K562 (cell line): Measurements from ENCODE around the gene RO60. TPM values are rescaled to one million over a fixed set of nuclear protein-coding genes. Genes with fewer than 3 reads are reported as not detected.

Source experiments
- ATAC-seq: fragments of 200-7000 bp; cut with Tn5 transposase; 3 replicates; pipeline ENCODE4 v1.9.1; 2020; ENCODE audit warnings: moderate library complexity
- BruUV-seq: library from RNA; stranded (reverse); fragments of 400-500 nt; replicated peaks from 2 replicates; lab custom pipeline; 2021; lab: Mats Ljungman, UMichigan
- CTCF ChIA-PET: fragments of 300-600 bp; formaldehyde crosslinking; extraction: SDS; loops from one replicate; lab custom pipeline; 2021; ENCODE audit warnings: low intra/inter-chr PET ratio; lab: Yijun Ruan, JAX
- POLR2A ChIA-PET: fragments of 300-600, 350-650 bp; sonication (Branson Sonifier 250); formaldehyde crosslinking; extraction: SDS; loops from one replicate; lab custom pipeline; 2021; ENCODE audit warnings: antibody characterized with exemption, inconsistent platforms; lab: Yijun Ruan, JAX
- DNase-seq, 4 experiments: peaks; one replicate each; pipeline versions ENCODE4 v3.0.0 to v3.0.0-alpha.2; 2011 to 2018; ENCODE audit warnings: low spot score in 3 of 4, mixed read lengths in 3 of 4; ENCODE audit errors: extremely low read depth in 1 of 4
- FAIRE-seq: peaks from 2 replicates; lab custom pipeline; 2011; peaks lifted over from hg19 to GRCh38; lab: Jason Lieb, UNC
- H2AFZ ChIP-seq: 2 replicates; pipeline ENCODE4 v1.6.0; 2011; ENCODE audit warnings: low read depth, low read length, control low read depth, inconsistent platforms
- H3K27ac ChIP-seq: fragments of 200-600 bp; 3 replicates; pipeline ENCODE4 v1.8.0; 2011; ENCODE audit warnings: low read depth, mild to moderate bottlenecking, control low read depth, inconsistent platforms, low read length, moderate library complexity, mixed read lengths; ENCODE audit errors: extremely low read depth
- H3K27me3 ChIP-seq, 2 experiments: fragments of 300-600 bp in 1 of 2; 2 replicates in 1 of 2; 3 replicates in 1 of 2; pipeline versions ENCODE4 v1.6.0 to v1.8.0; 2011; ENCODE audit warnings: inconsistent platforms in 2 of 2, low read length in 2 of 2, mild to moderate bottlenecking in 1 of 2, mixed read lengths in 1 of 2, moderate library complexity in 1 of 2; ENCODE audit not compliant: control insufficient read depth in 2 of 2, insufficient read depth in 2 of 2
- H3K36me3 ChIP-seq: fragments of 300-600 bp; 3 replicates; pipeline ENCODE4 v1.8.0; 2011; ENCODE audit warnings: mild to moderate bottlenecking, low read length, inconsistent platforms; ENCODE audit not compliant: control insufficient read depth, insufficient read depth
- H3K4me1 ChIP-seq, 2 experiments: fragments of 200-600 bp in 1 of 2; replicated peaks in 1 of 2; 2 replicates in 1 of 2; 3 replicates in 1 of 2; pipeline versions ENCODE4 v1.5.1 to v1.8.0; 2011; ENCODE audit warnings: inconsistent platforms in 2 of 2, low read length in 2 of 2, mild to moderate bottlenecking in 1 of 2, mixed read lengths in 1 of 2, moderate library complexity in 1 of 2; ENCODE audit not compliant: control insufficient read depth in 2 of 2, insufficient read depth in 2 of 2
- H3K4me2 ChIP-seq: 2 replicates; pipeline ENCODE4 v1.6.1; 2011; ENCODE audit warnings: low read length, control low read depth, inconsistent platforms, mixed read lengths; ENCODE audit not compliant: insufficient read depth
- H3K4me3 ChIP-seq: fragments of 200-600 bp; sonication (generic), shearing (Covaris generic); 2 replicates; pipeline ENCODE4 v1.5.1; 2016; ENCODE audit warnings: control low read depth, inconsistent platforms
- H3K79me2 ChIP-seq: fragments of 200-600 bp; 3 replicates; pipeline ENCODE4 v1.8.0; 2011; ENCODE audit warnings: low read length, inconsistent platforms; ENCODE audit not compliant: control insufficient read depth, insufficient read depth
- H3K9ac ChIP-seq, 2 experiments: 2 replicates each; pipeline versions ENCODE4 v1.6.0 to v1.6.1; 2011; ENCODE audit warnings: low read depth in 2 of 2, low read length in 2 of 2, control low read depth in 1 of 2, inconsistent platforms in 1 of 2, mild to moderate bottlenecking in 1 of 2, mixed read lengths in 1 of 2; ENCODE audit not compliant: insufficient read depth in 1 of 2
- H3K9me1 ChIP-seq: one replicate; pipeline ENCODE4 v1.6.0; 2011; ENCODE audit warnings: inconsistent platforms, mild to moderate bottlenecking, low read length, moderate library complexity; ENCODE audit not compliant: control insufficient read depth, insufficient read depth
- H3K9me3 ChIP-seq: replicated peaks from 2 replicates; pipeline ENCODE4 v1.5.1; 2011; ENCODE audit warnings: low read depth, low read length, inconsistent platforms; ENCODE audit not compliant: control insufficient read depth, insufficient read depth
- H4K20me1 ChIP-seq: replicated peaks from 2 replicates; pipeline ENCODE4 v1.6.1; 2011; ENCODE audit warnings: low read length, inconsistent platforms, mixed read lengths; ENCODE audit not compliant: control insufficient read depth, insufficient read depth
- BRF2 ChIP-seq: IDR thresholded peaks from 3 replicates; pipeline ENCODE4 v1.6.1; 2011; ENCODE audit warnings: borderline replicate concordance, mild to moderate bottlenecking; ENCODE audit not compliant: insufficient read length, insufficient read depth
- FOXA3 ChIP-seq, 2 experiments: fragments of 450-650 bp in 1 of 2; sonication (generic) in 1 of 2; formaldehyde crosslinking; IDR thresholded peaks in 1 of 2; conservative IDR thresholded peaks in 1 of 2; 2 replicates each; pipeline versions ENCODE4 v1.4.0 to v1.8.0; 2020 to 2022; ENCODE audit warnings: mild to moderate bottlenecking in 2 of 2, missing genetic modification reagents in 1 of 2
- HNRNPK ChIP-seq: fragments of 200-400 bp; formaldehyde crosslinking; IDR thresholded peaks from one replicate; pipeline ENCODE4 v1.6.1; 2018; ENCODE audit warnings: mild to moderate bottlenecking, low read depth, low read length; ENCODE audit not compliant: poor library complexity, severe bottlenecking
- MEIS2 ChIP-seq: fragments of 450-650 bp; IDR thresholded peaks from 2 replicates; pipeline ENCODE4 v1.6.1; 2014; ENCODE audit warnings: mild to moderate bottlenecking; ENCODE audit not compliant: partially characterized antibody
- MYC ChIP-seq, 2 experiments: fragments of 250-450 bp in 1 of 2; sonication (Bioruptor Pico) in 1 of 2; IDR thresholded peaks; 2 replicates each; pipeline versions ENCODE4 v1.5.1 to v1.6.1; 2012 to 2021; ENCODE audit warnings: low read depth in 2 of 2, borderline replicate concordance in 1 of 2, improper control_type of control experiment in 1 of 2, low read length in 1 of 2, mild to moderate bottlenecking in 1 of 2, moderate library complexity in 1 of 2
- NFIC ChIP-seq: fragments of 450-650 bp; IDR thresholded peaks from 2 replicates; pipeline ENCODE4 v1.6.1; 2017; ENCODE audit warnings: mild to moderate bottlenecking, inconsistent platforms
- PBX2 ChIP-seq, 2 experiments: IDR thresholded peaks in 1 of 2; conservative IDR thresholded peaks in 1 of 2; 2 replicates each; pipeline ENCODE4 v1.6.1; 2016; ENCODE audit warnings: low read depth in 2 of 2, mild to moderate bottlenecking in 1 of 2, missing compliant biosample characterization in 1 of 2, missing genetic modification characterization in 1 of 2, moderate library complexity in 1 of 2
- U2AF1 ChIP-seq: fragments of 200-400 bp; formaldehyde crosslinking; optimal IDR thresholded peaks from 2 replicates; pipeline ENCODE3; 2017; ENCODE audit warnings: mild to moderate bottlenecking, low read depth, low read length, moderate library complexity
- ZBTB7A ChIP-seq: IDR thresholded peaks from 2 replicates; pipeline ENCODE4 v1.6.1; 2011; ENCODE audit warnings: low read depth, mild to moderate bottlenecking, low read length, moderate library complexity, borderline replicate concordance; ENCODE audit not compliant: control insufficient read depth
- ZNF133 ChIP-seq: fragments of 250-450 bp; sonication (Bioruptor Pico); IDR thresholded peaks from 2 replicates; pipeline ENCODE4 v1.4.0; 2020; ENCODE audit warnings: mild to moderate bottlenecking
- ZNF583 ChIP-seq: fragments of 250-450 bp; sonication (Bioruptor Pico); IDR thresholded peaks from 2 replicates; pipeline ENCODE4 v1.4.0; 2020
- ZNF639 ChIP-seq, 2 experiments: fragments of 200-800 bp in 1 of 2; sonication (Bioruptor generic) in 1 of 2; sonication (generic) in 1 of 2; formaldehyde crosslinking in 1 of 2; IDR thresholded peaks in 1 of 2; conservative IDR thresholded peaks in 1 of 2; 2 replicates each; pipeline versions ENCODE4 v1.5.0 to v1.6.1; 2016 to 2020; ENCODE audit warnings: missing compliant biosample characterization in 1 of 2, missing genetic modification characterization in 1 of 2, missing genetic modification reagents in 1 of 2
- ZNF75A ChIP-seq: fragments of 450-650 bp; formaldehyde crosslinking; IDR thresholded peaks from 2 replicates; pipeline ENCODE4 v1.4.0; 2020; ENCODE audit warnings: mild to moderate bottlenecking
- WGBS: fragments of 100-300 bp; shearing (Covaris generic); methylation state at CpG from one replicate; pipeline ENCODE4 v1.1.6; 2016; ENCODE audit warnings: low coverage, mixed read lengths; ENCODE audit not compliant: insufficient coverage; ENCODE audit errors: missing lambda C conversion rate; 5-methylcytosine and 5-hydroxymethylcytosine counted together
- in situ Hi-C: fragments of 300-500 bp; cut with MboI; formaldehyde crosslinking; loops from 4 replicates; pipeline ENCODE4 v1.15.0; 2018; ENCODE audit warnings: inconsistent platforms, mixed read lengths
- intact Hi-C: fragments of 100-400 bp; cut with micrococcal nuclease; formaldehyde crosslinking; loops from 2 replicates; pipeline ENCODE4 v1.14.2; 2022
- polyA plus RNA-seq, 8 experiments: library from polyadenylated mRNA; depleted of rRNA in 4 of 8; stranded (reverse) in 5 of 8; unstranded in 3 of 8; fragments of >200 nt; fragmentation: Nextera tagmentation in 2 of 8; fragmentation: Illumina TruSeq in 1 of 8; extraction: Ambion mirVana in 2 of 8; extraction: Trizol in 1 of 8; gene quantifications; 2 replicates each; pipeline versions ENCODE4 v1.2.1 to v1.2.3, GENCODE V29; 2011 to 2014; ENCODE audit warnings: inconsistent platforms in 1 of 8, missing spikeins in 1 of 8
- total RNA-seq, 7 experiments: library from RNA; depleted of rRNA in 6 of 7; stranded (reverse); fragments of >200 nt in 6 of 7; fragmentation: Illumina TruSeq in 2 of 7; extraction: Trizol in 2 of 7; gene quantifications; 2 replicates each; pipeline versions ENCODE4 v1.2.1 to v1.2.3, GENCODE V29; 2011 to 2021; ENCODE audit warnings: low replicate concordance in 1 of 7

The RO60 gene
- total and polyA plus RNA-seq, 9 of the 15 experiments (the other 6 are each of a cell fraction or from before 2014, with no cell fraction given): 24.9 to 187 (median 101) TPM

GRCh38 chr1:193054169-193054675 lies 5.2 kb upstream of the RO60 start:
- Histone ChIP-seq H4K20me1 (peaks cover 16% of the 10 kb centered on the region; the same call in 1 of the 2 replicates), H3K9me1 (peaks cover 3% of the 10 kb centered on the region), H3K4me2 (peak overlapping the region; percentile 67), H3K4me3 (peak overlapping the region; percentile 6; the same call in 1 of the 2 replicates), H3K4me1 (peaks cover 10 to 26% of the 10 kb centered on the region in 2 experiments; a peak in 4 of 5 replicates), H3K27me3 (no peaks in the 10 kb centered on the region), H3K27ac (peak overlapping the region; percentile 30; the same call in 1 of the 3 replicates), H3K9me3 (no peaks in the 10 kb centered on the region), H3K36me3 (peaks cover 77% of the 10 kb centered on the region), H2AFZ (no peak overlapping the region), H3K79me2 (peaks cover 99% of the 10 kb centered on the region), H3K9ac (peak overlapping the region; percentile 23 to 36; a peak in 3 of 4 replicates)
- ChIA-PET CTCF (no interaction called here), POLR2A (interaction anchor here (0.8 to 1.0 kb wide), 2 partner anchors 12 to 53 kb away, joined by 3 to 4 read pairs; no protein-coding TSS in a partner anchor)
- in situ Hi-C loops: no loop called here
- ATAC-seq (no peak), FAIRE-seq (no peak), DNase-seq (no peak)
- intact Hi-C loops: no loop called here
- no TSS peak for BruUV-seq
- WGBS: 22% methylated on average over 4 of the region's 4 CpGs
- TF ChIP-seq ZNF583 (CRISPR knock-in tag): no peak
- TF ChIP-seq U2AF1: no peak
- TF ChIP-seq MEIS2: peak; percentile 69
- TF ChIP-seq ZNF75A (CRISPR knock-in tag): no peak
- TF ChIP-seq HNRNPK: no peak
- TF ChIP-seq MYC (IDR thresholded peaks at IDR 0.05; ENCODE audit: low read depth, low read length): no peak
- no peak for TF ChIP-seq MYC (CRISPR knock-in tag; IDR thresholded peaks at IDR 0.05; ENCODE audit: borderline replicate concordance, low read depth)
- TF ChIP-seq ZNF133: no peak
- no peak for TF ChIP-seq ZBTB7A
- no peak for TF ChIP-seq PBX2 (CRISPR knock-in tag; IDR thresholded peaks at IDR 0.05; ENCODE audit: low read depth)
- TF ChIP-seq PBX2 (tag; conservative IDR thresholded peaks at IDR 0.05; ENCODE audit: low read depth): peak; percentile 67
- TF ChIP-seq NFIC: 0 out of 2 replicates have a peak, but pooled peaks have one; percentile 26
- no peak for TF ChIP-seq ZNF639 (CRISPR knock-in tag; conservative IDR thresholded peaks at IDR 0.05 in 1 of 2, IDR thresholded peaks at IDR 0.05 in 1 of 2)
- no peak for TF ChIP-seq BRF2
- TF ChIP-seq FOXA3 (CRISPR knock-in tag; conservative IDR thresholded peaks at IDR 0.05 in 1 of 2, IDR thresholded peaks at IDR 0.05 in 1 of 2): no peak
